SK-N-SH treated with all-trans-retinoic acid at 6 μM for 48 hours (cell line): ENCODE results near the gene PPP6R2.

ENCODE experiments used
- ARNTL ChIP-seq: fragments of 450-650 bp; formaldehyde crosslinking; IDR thresholded peaks from 2 replicates; pipeline ENCODE4 v1.5.0; 2020; ENCODE audit warnings: low read depth, mild to moderate bottlenecking, moderate library complexity, borderline replicate concordance
- ESRRG ChIP-seq: fragments of 250-450 bp; sonication (Bioruptor Pico); IDR thresholded peaks from 2 replicates; pipeline ENCODE4 v1.6.1; 2021; ENCODE audit warnings: mild to moderate bottlenecking
- ISL1 ChIP-seq: fragments of 250-450 bp; sonication (Bioruptor Pico); IDR thresholded peaks from 2 replicates; pipeline ENCODE4 v2.1.2; 2022; ENCODE audit warnings: mild to moderate bottlenecking, moderate library complexity
- RARB ChIP-seq: fragments of 250-450 bp; sonication (Bioruptor Pico); IDR thresholded peaks from 2 replicates; pipeline ENCODE4 v1.8.0; 2021; ENCODE audit warnings: mild to moderate bottlenecking, moderate library complexity
- ZC3H10 ChIP-seq: fragments of 250-450 bp; sonication (Bioruptor Pico); IDR thresholded peaks from 2 replicates; pipeline ENCODE4 v1.5.1; 2021; ENCODE audit warnings: mild to moderate bottlenecking, moderate library complexity
- ZNF8 ChIP-seq: fragments of 450-650 bp; formaldehyde crosslinking; IDR thresholded peaks from 2 replicates; pipeline ENCODE4 v1.5.0; 2020; ENCODE audit warnings: mild to moderate bottlenecking, moderate library complexity
- TF ChIP-seq, protein P1 (sequence below): fragments of 250-450 bp; sonication (Bioruptor Pico); IDR thresholded peaks from 2 replicates; pipeline ENCODE4 v1.5.1; 2020; ENCODE audit warnings: low read depth, mild to moderate bottlenecking, moderate library complexity
- TF ChIP-seq, protein P2 (sequence below): fragments of 250-450 bp; sonication (Bioruptor Pico); IDR thresholded peaks from 2 replicates; pipeline ENCODE4 v1.8.0; 2020; ENCODE audit warnings: mild to moderate bottlenecking, moderate library complexity, borderline replicate concordance

DNA sequence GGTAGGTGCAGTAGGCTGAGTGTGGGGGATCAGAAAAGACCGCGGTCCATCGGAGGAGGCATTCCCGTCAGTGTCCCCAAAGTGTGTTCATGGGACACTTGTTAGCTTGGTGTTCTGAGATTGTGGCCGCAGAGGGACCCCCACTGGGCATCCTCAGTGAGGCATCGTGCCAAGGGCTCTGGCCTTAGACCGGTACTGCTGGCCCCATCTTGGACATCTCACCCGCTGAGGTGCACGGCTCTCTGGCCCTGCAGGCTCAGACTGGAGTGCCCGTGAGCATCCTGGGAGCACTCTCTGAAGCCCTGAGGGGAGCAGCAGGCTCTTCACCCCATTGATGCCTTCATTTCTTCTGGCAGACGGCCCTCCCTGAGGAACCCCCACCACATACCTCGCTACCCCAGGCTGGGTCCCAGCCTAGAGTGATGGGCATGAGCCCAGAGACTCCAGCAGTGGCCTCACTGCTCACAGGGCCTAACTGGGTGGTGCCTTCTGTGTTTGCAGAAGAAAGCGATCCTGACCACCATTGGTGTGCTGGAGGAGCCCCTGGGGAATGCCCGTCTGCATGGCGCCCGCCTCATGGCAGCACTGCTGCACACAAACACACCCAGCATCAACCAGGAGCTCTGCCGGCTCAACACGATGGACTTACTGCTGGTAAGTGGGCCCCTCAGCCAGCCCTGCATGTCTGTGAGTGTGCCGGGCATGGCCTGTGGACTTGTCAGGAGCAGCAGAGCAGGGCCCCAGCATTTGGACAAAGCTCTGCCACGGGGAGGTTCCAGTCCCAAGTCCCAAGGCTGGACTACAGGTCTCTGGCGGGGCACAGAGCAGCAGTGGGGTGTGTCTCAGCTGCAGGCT, 80.1 kb downstream of the PPP6R2 start:
- TF ChIP-seq, protein P1, sequence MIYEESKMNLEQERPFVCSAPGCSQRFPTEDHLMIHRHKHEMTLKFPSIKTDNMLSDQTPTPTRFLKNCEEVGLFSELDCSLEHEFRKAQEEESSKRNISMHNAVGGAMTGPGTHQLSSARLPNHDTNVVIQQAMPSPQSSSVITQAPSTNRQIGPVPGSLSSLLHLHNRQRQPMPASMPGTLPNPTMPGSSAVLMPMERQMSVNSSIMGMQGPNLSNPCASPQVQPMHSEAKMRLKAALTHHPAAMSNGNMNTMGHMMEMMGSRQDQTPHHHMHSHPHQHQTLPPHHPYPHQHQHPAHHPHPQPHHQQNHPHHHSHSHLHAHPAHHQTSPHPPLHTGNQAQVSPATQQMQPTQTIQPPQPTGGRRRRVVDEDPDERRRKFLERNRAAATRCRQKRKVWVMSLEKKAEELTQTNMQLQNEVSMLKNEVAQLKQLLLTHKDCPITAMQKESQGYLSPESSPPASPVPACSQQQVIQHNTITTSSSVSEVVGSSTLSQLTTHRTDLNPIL (CRISPR knock-in tag): no peak
- TF ChIP-seq RARB (CRISPR knock-in tag) (no peak), ZC3H10 (CRISPR knock-in tag) (no peak), ISL1 (no peak), ESRRG (CRISPR knock-in tag) (no peak), ARNTL (CRISPR knock-in tag) (no peak), ZNF8 (CRISPR knock-in tag) (no peak)
- TF ChIP-seq, protein P2, sequence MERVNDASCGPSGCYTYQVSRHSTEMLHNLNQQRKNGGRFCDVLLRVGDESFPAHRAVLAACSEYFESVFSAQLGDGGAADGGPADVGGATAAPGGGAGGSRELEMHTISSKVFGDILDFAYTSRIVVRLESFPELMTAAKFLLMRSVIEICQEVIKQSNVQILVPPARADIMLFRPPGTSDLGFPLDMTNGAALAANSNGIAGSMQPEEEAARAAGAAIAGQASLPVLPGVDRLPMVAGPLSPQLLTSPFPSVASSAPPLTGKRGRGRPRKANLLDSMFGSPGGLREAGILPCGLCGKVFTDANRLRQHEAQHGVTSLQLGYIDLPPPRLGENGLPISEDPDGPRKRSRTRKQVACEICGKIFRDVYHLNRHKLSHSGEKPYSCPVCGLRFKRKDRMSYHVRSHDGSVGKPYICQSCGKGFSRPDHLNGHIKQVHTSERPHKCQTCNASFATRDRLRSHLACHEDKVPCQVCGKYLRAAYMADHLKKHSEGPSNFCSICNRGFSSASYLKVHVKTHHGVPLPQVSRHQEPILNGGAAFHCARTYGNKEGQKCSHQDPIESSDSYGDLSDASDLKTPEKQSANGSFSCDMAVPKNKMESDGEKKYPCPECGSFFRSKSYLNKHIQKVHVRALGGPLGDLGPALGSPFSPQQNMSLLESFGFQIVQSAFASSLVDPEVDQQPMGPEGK: no peak
